ENCODE results near the gene SLC26A1.

The SLC26A1 gene

DNA sequence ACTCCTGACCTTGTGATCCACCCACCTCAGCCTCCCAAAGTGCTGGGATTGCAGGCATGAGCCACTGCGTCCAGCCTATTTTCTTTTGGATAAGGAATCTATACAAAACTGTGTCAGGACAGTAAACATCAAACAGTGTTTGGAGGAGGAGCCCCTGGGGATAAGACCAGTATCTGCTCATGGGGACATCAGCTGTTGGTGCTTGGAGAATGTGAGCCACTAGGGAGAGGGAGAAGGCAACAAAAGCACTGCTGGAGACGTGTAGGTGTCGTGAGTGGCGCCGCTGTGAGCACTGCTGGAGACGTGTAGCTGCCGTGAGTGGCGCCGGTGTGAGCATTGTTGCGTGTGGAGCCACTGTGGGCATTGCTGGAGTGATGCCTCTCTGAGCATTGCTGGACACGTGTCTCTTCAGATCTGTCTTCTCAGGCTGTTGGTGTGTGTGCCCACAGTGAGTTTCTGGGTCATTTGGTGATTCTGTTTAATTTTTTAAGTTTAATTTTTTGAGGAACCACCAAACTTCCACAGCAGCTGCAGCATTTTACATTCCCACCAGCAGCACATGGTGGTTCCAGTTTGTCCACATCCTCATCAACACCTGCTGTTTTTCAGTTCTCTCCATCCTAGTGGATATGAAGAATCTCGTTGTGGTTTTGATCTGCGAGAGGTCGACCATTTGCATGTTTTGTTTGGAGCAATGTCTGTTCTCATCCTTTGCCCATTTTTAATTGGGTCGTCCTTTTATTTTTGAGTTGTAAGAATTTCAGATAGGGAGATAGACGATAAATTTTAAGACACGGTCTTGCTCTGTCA is 38.8 kb downstream of the SLC26A1 start:
- Histone ChIP-seq H2BK120ac (ENCODE audit: low read depth, low read length) (no peak overlapping the region), H3K4me1 (ENCODE audit: control insufficient read depth in 2 of 2, insufficient read depth in 1 of 2, low read depth in 1 of 2, low read length in 2 of 2) (peaks cover 0 to 6% of the 10 kb centered on the region in 2 donors), H3K79me1 (ENCODE audit: low read depth, low read length) (peaks cover 2% of the 10 kb centered on the region)

DNA sequence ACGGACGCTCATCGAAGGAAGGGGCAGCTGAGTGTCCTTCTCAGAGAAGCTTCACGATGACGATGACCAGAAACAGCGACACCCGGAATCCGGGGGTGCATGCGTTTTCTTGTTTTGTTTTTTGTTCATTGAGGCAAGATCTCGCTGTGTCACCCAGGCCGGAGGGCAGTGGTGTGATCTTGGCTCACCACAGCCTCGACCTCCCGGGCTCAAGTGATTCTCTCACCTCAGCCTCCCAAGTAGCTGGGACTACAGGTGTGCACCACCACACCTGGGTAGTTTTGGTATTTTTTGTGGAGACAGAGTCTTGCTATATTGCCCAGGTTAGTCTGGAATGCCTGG is 39.7 kb downstream of the SLC26A1 start:
- Histone ChIP-seq H2AFZ (ENCODE audit: low read length) (no peak overlapping the region), H4K91ac (ENCODE audit: low read depth, low read length, poor library complexity) (no peak overlapping the region), H3K9ac (ENCODE audit: low read depth, low read length, poor library complexity) (no peak overlapping the region), H3K79me1 (ENCODE audit: low read depth, low read length) (peaks cover 2% of the 10 kb centered on the region), H2BK15ac (ENCODE audit: low read length) (no peak overlapping the region), H3K14ac (ENCODE audit: low read length) (no peak overlapping the region), H2BK120ac (ENCODE audit: low read depth, low read length) (no peak overlapping the region), H3K4ac (ENCODE audit: low read length) (no peak overlapping the region), H3K4me1 (ENCODE audit: control insufficient read depth in 2 of 2, insufficient read depth in 1 of 2, low read depth in 1 of 2, low read length in 2 of 2) (peaks cover 0 to 6% of the 10 kb centered on the region in 2 donors), H3K4me2 (ENCODE audit: insufficient read depth, low read length, poor library complexity, severe bottlenecking) (no peak overlapping the region), H3K9me3 (replicated peaks in 1 of 2; ENCODE audit: control insufficient read depth in 2 of 2, insufficient read depth in 1 of 2, low read depth in 1 of 2, low read length in 2 of 2) (no peaks in the 10 kb centered on the region), H3K36me3 (replicated peaks in 1 of 2; ENCODE audit: control insufficient read depth in 2 of 2, insufficient read depth in 2 of 2, low read length in 2 of 2) (no peaks in the 10 kb centered on the region), H3K4me3 (ENCODE audit: low read length in 2 of 2) (no peak overlapping the region), H3K18ac (ENCODE audit: low read length) (no peak overlapping the region), H2AK5ac (ENCODE audit: low read depth, low read length) (no peak overlapping the region), H2BK5ac (ENCODE audit: low read length) (no peak overlapping the region), H4K8ac (ENCODE audit: low read depth, low read length) (no peak overlapping the region), H2BK12ac (ENCODE audit: low read length) (no peak overlapping the region), H3K23ac (ENCODE audit: low read depth, low read length, poor library complexity) (peak overlapping the region; percentile 73), H3K27me3 (ENCODE audit: control insufficient read depth in 3 of 3, insufficient read depth in 3 of 3, low read depth in 1 of 3, low read length in 3 of 3) (no peaks in the 10 kb centered on the region), H3K27ac (replicated peaks; ENCODE audit: low read length) (no peak overlapping the region)
- WGBS, 2 donors (ENCODE audit: extremely low coverage in 2 of 2, insufficient read length in 2 of 2, insufficient replicate concordance in 1 of 2): no CpG with 5 or more reads among the region's 13 CpGs
- DNase-seq (ENCODE audit: low spot score): no peak

More for the DNA sequence above, 38.8 kb downstream of the SLC26A1 start:
- WGBS, 2 donors (ENCODE audit: extremely low coverage in 2 of 2, insufficient read length in 2 of 2, insufficient replicate concordance in 1 of 2): no CpG with 5 or more reads among the region's 17 CpGs
- Histone ChIP-seq H3K9me3 (replicated peaks in 1 of 2; ENCODE audit: control insufficient read depth in 2 of 2, insufficient read depth in 1 of 2, low read depth in 1 of 2, low read length in 2 of 2) (no peaks in the 10 kb centered on the region), H3K4me2 (ENCODE audit: insufficient read depth, low read length, poor library complexity, severe bottlenecking) (no peak overlapping the region), H2BK5ac (ENCODE audit: low read length) (no peak overlapping the region), H2AFZ (ENCODE audit: low read length) (no peak overlapping the region), H3K9ac (ENCODE audit: low read depth, low read length, poor library complexity) (no peak overlapping the region), H4K8ac (ENCODE audit: low read depth, low read length) (no peak overlapping the region), H3K4ac (ENCODE audit: low read length) (no peak overlapping the region), H2BK15ac (ENCODE audit: low read length) (no peak overlapping the region), H3K4me3 (ENCODE audit: low read length in 2 of 2) (no peak overlapping the region), H3K23ac (ENCODE audit: low read depth, low read length, poor library complexity) (no peak overlapping the region), H2BK12ac (ENCODE audit: low read length) (no peak overlapping the region), H3K36me3 (replicated peaks in 1 of 2; ENCODE audit: control insufficient read depth in 2 of 2, insufficient read depth in 2 of 2, low read length in 2 of 2) (no peaks in the 10 kb centered on the region), H2AK5ac (ENCODE audit: low read depth, low read length) (no peak overlapping the region), H3K18ac (ENCODE audit: low read length) (no peak overlapping the region), H3K27me3 (ENCODE audit: control insufficient read depth in 3 of 3, insufficient read depth in 3 of 3, low read depth in 1 of 3, low read length in 3 of 3) (no peaks in the 10 kb centered on the region), H3K14ac (ENCODE audit: low read length) (no peak overlapping the region), H4K91ac (ENCODE audit: low read depth, low read length, poor library complexity) (no peak overlapping the region), H3K27ac (replicated peaks; ENCODE audit: low read length) (no peak overlapping the region)
- DNase-seq (ENCODE audit: low spot score): no peak

DNA sequence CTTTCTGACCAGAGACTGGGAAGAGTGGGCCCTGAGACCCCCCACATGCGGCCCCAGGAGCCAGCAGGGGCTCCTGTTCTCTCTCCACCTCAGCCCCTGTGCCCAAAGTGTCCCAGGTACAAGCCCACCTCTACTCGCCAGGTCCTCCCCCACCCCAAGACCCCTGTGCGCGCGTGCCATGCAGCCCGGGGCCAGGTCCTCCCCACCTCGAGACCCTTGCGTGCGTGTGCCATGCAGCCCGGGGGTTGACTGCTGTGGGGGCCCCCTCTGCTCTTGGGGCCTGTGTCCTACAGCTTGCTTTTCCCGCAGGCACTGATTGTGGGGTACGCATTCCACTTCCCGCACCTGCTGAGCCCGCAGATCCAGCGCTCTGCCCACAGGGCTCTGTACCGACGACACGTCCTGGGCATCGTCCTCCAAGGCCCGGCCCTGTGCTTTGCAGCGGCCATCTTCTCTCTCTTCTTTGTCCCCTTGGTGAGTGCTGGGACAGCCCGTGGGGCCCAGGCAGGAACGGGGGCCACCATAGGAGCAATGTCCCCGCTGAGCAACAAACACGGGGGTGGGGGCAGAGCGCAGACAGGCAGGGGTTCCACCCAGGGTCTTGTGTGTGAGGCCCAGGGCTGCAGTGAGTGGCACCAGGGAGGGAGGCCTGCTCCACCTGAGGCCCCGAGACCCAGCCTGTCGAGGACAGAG is 40.2 kb downstream of the SLC26A1 start:
- H3K9ac ChIP-seq (ENCODE audit: low read depth, low read length, poor library complexity): no peak overlapping the region
- H3K27me3 ChIP-seq (ENCODE audit: control insufficient read depth in 3 of 3, insufficient read depth in 3 of 3, low read depth in 1 of 3, low read length in 3 of 3): no peaks in the 10 kb centered on the region
- no peaks in the 10 kb centered on the region for H3K9me3 ChIP-seq (replicated peaks in 1 of 2; ENCODE audit: control insufficient read depth in 2 of 2, insufficient read depth in 1 of 2, low read depth in 1 of 2, low read length in 2 of 2)
- H2AK5ac ChIP-seq (ENCODE audit: low read depth, low read length): peak overlapping the region; percentile 28
- no peak overlapping the region for H2BK15ac ChIP-seq (ENCODE audit: low read length)
- no peak overlapping the region for H2BK120ac ChIP-seq (ENCODE audit: low read depth, low read length)
- H4K91ac ChIP-seq (ENCODE audit: low read depth, low read length, poor library complexity): no peak overlapping the region
- no peak overlapping the region for H3K4ac ChIP-seq (ENCODE audit: low read length)
- peaks cover 2% of the 10 kb centered on the region for H3K79me1 ChIP-seq (ENCODE audit: low read depth, low read length)
- no peak overlapping the region for H3K27ac ChIP-seq (replicated peaks; ENCODE audit: low read length)
- H3K23ac ChIP-seq (ENCODE audit: low read depth, low read length, poor library complexity): peak overlapping the region; percentile 73
- H2AFZ ChIP-seq (ENCODE audit: low read length): no peak overlapping the region
- H3K36me3 ChIP-seq (replicated peaks in 1 of 2; ENCODE audit: control insufficient read depth in 2 of 2, insufficient read depth in 2 of 2, low read length in 2 of 2): no peaks in the 10 kb centered on the region
- peak overlapping the region; percentile 41 for H2BK12ac ChIP-seq (ENCODE audit: low read length)
- no peak overlapping the region for H3K14ac ChIP-seq (ENCODE audit: low read length)
- no CpG with 5 or more reads among the region's 28 CpGs for WGBS, 2 donors (ENCODE audit: extremely low coverage in 2 of 2, insufficient read length in 2 of 2, insufficient replicate concordance in 1 of 2)
- DNase-seq (ENCODE audit: low spot score): no peak
- H3K4me1 ChIP-seq (ENCODE audit: control insufficient read depth in 2 of 2, insufficient read depth in 1 of 2, low read depth in 1 of 2, low read length in 2 of 2): peaks cover 0 to 6% of the 10 kb centered on the region in 2 donors
- no peak overlapping the region for H2BK5ac ChIP-seq (ENCODE audit: low read length)
- H3K18ac ChIP-seq (ENCODE audit: low read length): peak overlapping the region; percentile 8
- no peak overlapping the region for H3K4me2 ChIP-seq (ENCODE audit: insufficient read depth, low read length, poor library complexity, severe bottlenecking)
- no peak overlapping the region for H4K8ac ChIP-seq (ENCODE audit: low read depth, low read length)
- no peak overlapping the region for H3K4me3 ChIP-seq (ENCODE audit: low read length in 2 of 2)
